DND-41 (cell line): ENCODE data around the gene NUTM1.

Experiments used
- ATAC-seq: fragments of 200-7000 bp; cut with Tn5 transposase; 3 replicates; pipeline ENCODE4 v1.9.1; 2021; ENCODE audit warnings: low read depth; ENCODE audit not compliant: insufficient read depth
- DNase-seq: peaks from one replicate; pipeline ENCODE4 v3.0.0-alpha.2; 2020
- H2AFZ ChIP-seq: 2 replicates; pipeline ENCODE4 v1.6.0; 2012; ENCODE audit warnings: low read depth, low read length
- H3K27ac ChIP-seq: 2 replicates; pipeline ENCODE4 v1.5.1; 2012; ENCODE audit warnings: low read length, inconsistent platforms
- H3K27me3 ChIP-seq: fragments of 200-600 bp; sonication (generic); 2 replicates; pipeline ENCODE4 v1.6.0; 2012; ENCODE audit warnings: low read length, mild to moderate bottlenecking, inconsistent platforms; ENCODE audit not compliant: insufficient read depth, poor library complexity
- H3K36me3 ChIP-seq: 2 replicates; pipeline ENCODE4 v1.5.1; 2012; ENCODE audit warnings: low read length, inconsistent platforms; ENCODE audit not compliant: insufficient read depth
- H3K4me1 ChIP-seq: 2 replicates; pipeline ENCODE4 v1.5.1; 2012; ENCODE audit warnings: mild to moderate bottlenecking, low read length; ENCODE audit not compliant: insufficient read depth
- H3K4me2 ChIP-seq: 2 replicates; pipeline ENCODE4 v1.6.0; 2012; ENCODE audit warnings: mild to moderate bottlenecking, moderate library complexity, low read length, inconsistent platforms; ENCODE audit not compliant: insufficient read depth
- H3K4me3 ChIP-seq, 2 experiments: fragments of 200-600 bp in 1 of 2; shearing (Covaris generic) in 1 of 2; 2 replicates each; pipeline ENCODE4 v1.5.1; 2012 to 2016; ENCODE audit warnings: inconsistent platforms in 2 of 2, low read length in 2 of 2, mild to moderate bottlenecking in 2 of 2, low read depth in 1 of 2, moderate library complexity in 1 of 2
- H3K79me2 ChIP-seq: 2 replicates; pipeline ENCODE4 v1.6.0; 2012; ENCODE audit warnings: low read length, inconsistent platforms; ENCODE audit not compliant: insufficient read depth
- H3K9ac ChIP-seq: 2 replicates; pipeline ENCODE4 v1.6.0; 2012; ENCODE audit warnings: low read depth, mild to moderate bottlenecking, inconsistent platforms, low read length, moderate library complexity
- H3K9me3 ChIP-seq: 2 replicates; pipeline ENCODE4 v1.5.1; 2012; ENCODE audit warnings: low read length, moderate library complexity, mild to moderate bottlenecking, inconsistent platforms; ENCODE audit not compliant: insufficient read depth, severe bottlenecking
- H4K20me1 ChIP-seq: 2 replicates; pipeline ENCODE4 v1.6.0; 2012; ENCODE audit warnings: low read length; ENCODE audit not compliant: insufficient read depth
- CTCF ChIP-seq: IDR thresholded peaks from 2 replicates; pipeline ENCODE4 v1.5.1; 2012; ENCODE audit warnings: borderline replicate concordance, low read length, moderate library complexity, mild to moderate bottlenecking; ENCODE audit not compliant: poor library complexity, severe bottlenecking; ENCODE audit errors: extremely low read depth
- EZH2 ChIP-seq: IDR thresholded peaks from 3 replicates; pipeline ENCODE4 v1.6.1; 2012; ENCODE audit warnings: borderline replicate concordance, low read depth, mild to moderate bottlenecking, moderate library complexity, low read length, inconsistent platforms; ENCODE audit not compliant: severe bottlenecking

NUTM1 gene

GRCh38 chr15:34335176-34336032 is 7.7 kb upstream of the NUTM1 start:
- H3K4me1 ChIP-seq, result peaks cover 48% of the 10 kb centered on the region

GRCh38 chr15:34336231-34336990 is 6.7 kb upstream of the NUTM1 start:
- H3K9me3 ChIP-seq, result no peaks in the 10 kb centered on the region
- TF ChIP-seq EZH2 (no peak), CTCF (no peak)
- ATAC-seq (no peak), DNase-seq (no peak)
- H3K4me3 ChIP-seq, result peak overlapping the region; percentile 85 to 97; a peak in 3 of 4 replicates
- no peaks in the 10 kb centered on the region for H3K27me3 ChIP-seq
- no peaks in the 10 kb centered on the region for H4K20me1 ChIP-seq
- H3K36me3 ChIP-seq, result peaks cover 13% of the 10 kb centered on the region
- peak overlapping the region; percentile 90 for H2AFZ ChIP-seq
- peak overlapping the region; percentile 99 for H3K4me2 ChIP-seq
- peak overlapping the region; percentile 92 for H3K27ac ChIP-seq
- H3K79me2 ChIP-seq, result peaks cover 27% of the 10 kb centered on the region
- peaks cover 54% of the 10 kb centered on the region for H3K4me1 ChIP-seq
- H3K9ac ChIP-seq, result peak overlapping the region; percentile 80

More at GRCh38 chr15:34335176-34336032, 7.7 kb upstream of the NUTM1 start:
- H4K20me1 ChIP-seq, result no peaks in the 10 kb centered on the region
- peaks cover 20% of the 10 kb centered on the region for H3K79me2 ChIP-seq
- peak overlapping the region in 1 of 2 experiments; percentile 97; a peak in 2 of 4 replicates for H3K4me3 ChIP-seq
- peak overlapping the region; percentile 99 for H3K4me2 ChIP-seq
- ATAC-seq (no peak), DNase-seq (no peak)
- peak overlapping the region; percentile 72 for H3K27ac ChIP-seq
- peak overlapping the region; percentile 61; the same call in 1 of the 2 replicates for H2AFZ ChIP-seq
- TF ChIP-seq CTCF, result no peak
- TF ChIP-seq EZH2, result no peak
- H3K9me3 ChIP-seq, result no peaks in the 10 kb centered on the region
- peak overlapping the region; percentile 40 for H3K9ac ChIP-seq
- H3K27me3 ChIP-seq, result no peaks in the 10 kb centered on the region
- H3K36me3 ChIP-seq, result peaks cover 6% of the 10 kb centered on the region; the same call in 1 of the 2 replicates

GRCh38 chr15:34336991-34337556 is 6.0 kb upstream of the NUTM1 start:
- DNase-seq (peak; percentile 24), ATAC-seq (peak; percentile 29)
- Histone ChIP-seq H3K36me3 (peaks cover 19% of the 10 kb centered on the region), H3K9ac (peak overlapping the region; percentile 80), H3K4me3 (peak overlapping the region; percentile 85 to 97), H3K27me3 (no peaks in the 10 kb centered on the region), H3K4me1 (peaks cover 58% of the 10 kb centered on the region), H4K20me1 (no peaks in the 10 kb centered on the region), H3K27ac (peak overlapping the region; percentile 92), H2AFZ (peak overlapping the region; percentile 90), H3K79me2 (peaks cover 34% of the 10 kb centered on the region), H3K4me2 (peak overlapping the region; percentile 99), H3K9me3 (no peaks in the 10 kb centered on the region)
- no peak for TF ChIP-seq CTCF
